ENCODE results near the gene NECAB2.

GRCh38 chr16:83935858-83936255, 32.2 kb upstream of the NECAB2 start:
- TF ChIP-seq CTCF (IDR thresholded peaks at IDR 0.05; ENCODE audit: insufficient read depth, low read depth, low read length) = no peak
- no peak for TF ChIP-seq EZH2 (IDR thresholded peaks at IDR 0.05; ENCODE audit: insufficient read depth, low read length)
